ENCODE measurements around the gene RC3H2.

The RC3H2 gene, protein sequence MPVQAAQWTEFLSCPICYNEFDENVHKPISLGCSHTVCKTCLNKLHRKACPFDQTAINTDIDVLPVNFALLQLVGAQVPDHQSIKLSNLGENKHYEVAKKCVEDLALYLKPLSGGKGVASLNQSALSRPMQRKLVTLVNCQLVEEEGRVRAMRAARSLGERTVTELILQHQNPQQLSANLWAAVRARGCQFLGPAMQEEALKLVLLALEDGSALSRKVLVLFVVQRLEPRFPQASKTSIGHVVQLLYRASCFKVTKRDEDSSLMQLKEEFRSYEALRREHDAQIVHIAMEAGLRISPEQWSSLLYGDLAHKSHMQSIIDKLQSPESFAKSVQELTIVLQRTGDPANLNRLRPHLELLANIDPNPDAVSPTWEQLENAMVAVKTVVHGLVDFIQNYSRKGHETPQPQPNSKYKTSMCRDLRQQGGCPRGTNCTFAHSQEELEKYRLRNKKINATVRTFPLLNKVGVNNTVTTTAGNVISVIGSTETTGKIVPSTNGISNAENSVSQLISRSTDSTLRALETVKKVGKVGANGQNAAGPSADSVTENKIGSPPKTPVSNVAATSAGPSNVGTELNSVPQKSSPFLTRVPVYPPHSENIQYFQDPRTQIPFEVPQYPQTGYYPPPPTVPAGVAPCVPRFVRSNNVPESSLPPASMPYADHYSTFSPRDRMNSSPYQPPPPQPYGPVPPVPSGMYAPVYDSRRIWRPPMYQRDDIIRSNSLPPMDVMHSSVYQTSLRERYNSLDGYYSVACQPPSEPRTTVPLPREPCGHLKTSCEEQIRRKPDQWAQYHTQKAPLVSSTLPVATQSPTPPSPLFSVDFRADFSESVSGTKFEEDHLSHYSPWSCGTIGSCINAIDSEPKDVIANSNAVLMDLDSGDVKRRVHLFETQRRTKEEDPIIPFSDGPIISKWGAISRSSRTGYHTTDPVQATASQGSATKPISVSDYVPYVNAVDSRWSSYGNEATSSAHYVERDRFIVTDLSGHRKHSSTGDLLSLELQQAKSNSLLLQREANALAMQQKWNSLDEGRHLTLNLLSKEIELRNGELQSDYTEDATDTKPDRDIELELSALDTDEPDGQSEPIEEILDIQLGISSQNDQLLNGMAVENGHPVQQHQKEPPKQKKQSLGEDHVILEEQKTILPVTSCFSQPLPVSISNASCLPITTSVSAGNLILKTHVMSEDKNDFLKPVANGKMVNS

DNA sequence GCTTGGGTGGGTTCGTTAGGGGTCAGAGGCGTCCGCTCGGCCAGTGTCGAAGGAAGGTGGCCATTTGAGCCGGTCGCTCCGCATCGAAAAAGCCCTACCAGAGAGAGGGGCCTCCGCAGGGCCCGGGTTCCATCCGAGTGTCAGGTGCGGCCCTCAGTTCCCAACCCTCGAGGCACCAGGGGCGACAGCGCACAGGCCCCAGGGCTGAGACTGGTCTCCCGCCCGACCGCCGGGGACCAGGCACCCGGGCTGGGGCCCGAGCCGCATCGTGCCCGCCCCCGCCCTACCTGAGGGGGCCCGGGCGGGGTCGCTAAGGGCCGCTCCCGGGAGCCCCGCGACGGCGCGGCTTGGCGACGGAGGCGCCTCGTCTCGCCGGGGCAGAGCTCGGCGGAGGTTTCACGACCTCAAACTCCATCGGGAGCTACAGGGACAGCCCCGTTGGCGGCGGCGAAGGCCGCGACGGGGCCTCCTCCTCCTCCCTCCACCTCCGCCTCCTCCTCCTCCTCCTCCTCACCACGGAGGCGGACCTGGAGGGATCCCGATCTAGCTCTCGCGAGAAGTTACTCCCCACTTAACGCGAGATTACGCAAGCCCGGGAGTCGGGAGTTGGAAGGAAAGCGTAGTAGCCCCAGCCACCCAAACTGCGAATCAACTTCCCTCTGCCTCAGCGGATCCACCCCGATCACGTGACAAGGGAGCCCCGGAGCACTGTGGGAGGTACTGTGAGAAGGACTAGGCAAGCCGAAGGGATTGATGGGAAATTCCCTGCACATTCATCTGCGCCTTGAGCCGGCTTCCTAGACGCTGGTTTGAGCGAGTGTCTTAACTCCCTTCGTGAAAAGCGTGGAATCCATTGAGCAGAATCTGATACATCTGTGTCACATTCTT is at the start of gene RC3H2:
RC3H2 (minus strand) TSS at position 537 of the 888 bp plus-strand sequence. CDS start 7,850 bp downstream, outside the sequence.
- peak within 1 kb of the TSS; percentile 98 for H3K4me3 Mint-ChIP-seq
- H3K9me3 Mint-ChIP-seq = no peaks in the 10 kb centered on the region
- peak within 1 kb of the TSS; percentile 98 for H3K27ac Mint-ChIP-seq
- DNase-seq (ENCODE audit: low spot score in 2 of 2) (peak; percentile 89 to 95), ATAC-seq (ENCODE audit: low read depth) (peak; percentile 89)
- H3K4me1 Mint-ChIP-seq = peaks cover 12% of the 10 kb centered on the region
- H3K36me3 Mint-ChIP-seq = peaks cover 4% of the 10 kb centered on the region
- no peaks in the 10 kb centered on the region for H3K27me3 Mint-ChIP-seq

DNA sequence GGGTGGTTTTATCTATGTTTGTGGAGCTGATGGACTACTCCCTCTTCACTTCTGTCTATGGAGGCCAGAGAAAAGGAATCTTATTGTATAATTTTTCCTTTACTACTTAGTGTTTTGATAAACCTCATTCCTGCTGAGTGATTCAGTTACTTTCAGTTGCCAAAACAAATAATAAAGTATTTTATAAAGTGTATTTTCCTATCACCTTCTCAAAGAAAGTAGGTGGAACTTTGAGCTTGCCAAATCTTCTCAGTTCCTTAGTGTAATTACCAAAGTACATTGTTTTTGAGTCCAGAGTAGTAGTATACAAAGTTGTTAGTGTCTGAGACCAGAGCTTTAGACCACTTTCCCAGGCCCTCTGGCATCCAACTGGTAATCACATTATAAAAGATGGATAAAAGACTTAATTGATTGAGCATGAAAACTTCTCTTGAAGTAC is 49.1 kb upstream of the RC3H2 start:
- Mint-ChIP-seq H3K27ac (no peak overlapping the region), H3K36me3 (peaks cover 8% of the 10 kb centered on the region), H3K4me3 (no peak overlapping the region), H3K27me3 (no peaks in the 10 kb centered on the region), H3K9me3 (peaks cover 2% of the 10 kb centered on the region), H3K4me1 (peaks cover 26% of the 10 kb centered on the region)
- ATAC-seq (ENCODE audit: low read depth) (no peak), DNase-seq (ENCODE audit: low spot score in 2 of 2) (no peak)

DNA sequence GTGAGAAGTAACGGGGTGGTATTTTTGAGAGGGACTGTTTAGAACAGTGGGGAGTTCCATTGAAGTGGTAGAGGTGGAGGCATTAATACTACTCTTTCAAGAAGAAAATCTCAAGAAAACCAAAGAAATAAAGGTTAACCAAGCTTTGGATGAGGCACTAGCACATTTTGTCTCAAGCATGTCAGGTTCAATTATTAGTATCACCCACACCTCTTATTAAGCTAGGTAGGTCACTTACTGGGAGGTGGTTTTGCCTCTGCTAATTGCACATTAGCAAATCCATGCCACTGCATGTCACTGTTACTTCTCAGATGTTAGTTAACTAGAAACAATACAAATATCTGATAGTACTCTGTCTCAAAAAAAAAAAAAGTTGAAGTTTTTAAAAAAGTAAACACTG is 45.9 kb upstream of the RC3H2 start:
- no peak for DNase-seq (ENCODE audit: low spot score in 2 of 2)
- no peak overlapping the region for H3K27ac Mint-ChIP-seq
- no peaks in the 10 kb centered on the region for H3K9me3 Mint-ChIP-seq
- peaks cover 33% of the 10 kb centered on the region for H3K4me1 Mint-ChIP-seq
- ATAC-seq (ENCODE audit: low read depth) = no peak
- no peak overlapping the region for H3K4me3 Mint-ChIP-seq
- peaks cover 11% of the 10 kb centered on the region for H3K36me3 Mint-ChIP-seq
- H3K27me3 Mint-ChIP-seq = no peaks in the 10 kb centered on the region

DNA sequence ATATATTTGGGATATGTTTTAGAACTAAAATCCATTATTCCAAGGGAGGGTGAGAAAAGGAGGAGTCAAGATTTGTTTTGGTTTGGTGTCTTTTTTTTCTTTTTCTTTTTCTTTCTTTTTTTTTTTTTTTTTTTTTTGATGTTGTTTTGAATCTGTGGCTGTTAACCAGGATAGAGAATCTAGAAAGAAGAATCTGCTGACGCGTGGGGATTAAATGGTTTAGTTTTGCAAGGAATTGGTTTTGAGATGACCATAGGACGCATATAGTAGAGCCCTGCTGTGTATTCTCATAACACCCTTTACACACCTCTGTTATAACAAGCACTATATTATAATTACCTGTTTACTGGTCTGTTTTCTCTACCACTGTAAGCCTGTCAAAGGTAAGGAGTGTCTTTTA is 45.1 kb upstream of the RC3H2 start:
- Mint-ChIP-seq H3K27ac (no peak overlapping the region), H3K4me1 (peaks cover 36% of the 10 kb centered on the region), H3K9me3 (no peaks in the 10 kb centered on the region), H3K36me3 (peaks cover 9% of the 10 kb centered on the region), H3K4me3 (no peak overlapping the region), H3K27me3 (no peaks in the 10 kb centered on the region)
- DNase-seq (ENCODE audit: low spot score in 2 of 2) (no peak), ATAC-seq (ENCODE audit: low read depth) (no peak)

DNA sequence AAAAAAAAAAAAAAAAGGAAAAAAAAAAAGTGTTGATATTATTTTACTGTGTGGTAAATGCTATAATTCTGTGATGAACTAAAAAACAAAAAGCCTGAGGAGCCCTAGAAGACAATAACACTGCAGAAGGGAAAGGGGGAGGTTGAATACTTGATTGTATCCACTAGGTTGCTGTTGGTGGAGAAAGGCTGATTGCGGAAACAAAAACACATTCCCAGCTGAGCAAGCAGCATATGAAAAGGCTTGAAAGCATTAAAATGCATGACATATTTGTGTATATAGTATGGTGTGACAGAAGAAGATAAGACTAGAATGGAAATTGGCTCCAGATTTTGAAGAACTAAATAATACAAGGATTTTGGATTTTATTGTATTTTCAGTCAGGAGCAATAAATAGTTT is 44.5 kb upstream of the RC3H2 start:
- ATAC-seq (ENCODE audit: low read depth) (no peak), DNase-seq (ENCODE audit: low spot score in 2 of 2) (no peak)
- H3K27ac Mint-ChIP-seq = no peak overlapping the region
- peaks cover 33% of the 10 kb centered on the region for H3K4me1 Mint-ChIP-seq
- H3K36me3 Mint-ChIP-seq = peaks cover 9% of the 10 kb centered on the region
- H3K27me3 Mint-ChIP-seq = no peaks in the 10 kb centered on the region
- H3K9me3 Mint-ChIP-seq = no peaks in the 10 kb centered on the region
- H3K4me3 Mint-ChIP-seq = no peak overlapping the region

DNA sequence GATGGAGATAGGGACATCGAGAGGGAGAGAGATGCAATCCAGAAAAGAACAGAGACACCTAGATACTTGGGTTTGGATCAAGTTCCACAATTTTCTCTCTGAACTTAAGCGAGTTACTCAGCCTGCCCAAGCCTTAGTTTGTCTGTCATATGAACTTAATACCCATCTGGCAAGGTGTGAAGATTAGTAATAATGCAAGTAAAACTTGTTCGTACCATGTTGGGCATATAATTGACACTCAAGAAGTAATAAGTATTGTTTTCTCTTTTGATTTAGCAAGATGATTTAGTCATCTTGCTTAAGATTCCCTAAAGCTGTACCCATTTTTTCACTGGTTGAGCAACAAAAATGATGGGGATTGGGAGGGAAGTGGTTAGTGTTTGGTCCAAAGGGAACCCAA is 43.2 kb upstream of the RC3H2 start:
- Mint-ChIP-seq H3K27ac (no peak overlapping the region), H3K9me3 (no peaks in the 10 kb centered on the region), H3K4me1 (peaks cover 25% of the 10 kb centered on the region), H3K36me3 (peaks cover 9% of the 10 kb centered on the region), H3K27me3 (no peaks in the 10 kb centered on the region), H3K4me3 (no peak overlapping the region)
- DNase-seq (ENCODE audit: low spot score in 2 of 2) (no peak), ATAC-seq (ENCODE audit: low read depth) (no peak)

DNA sequence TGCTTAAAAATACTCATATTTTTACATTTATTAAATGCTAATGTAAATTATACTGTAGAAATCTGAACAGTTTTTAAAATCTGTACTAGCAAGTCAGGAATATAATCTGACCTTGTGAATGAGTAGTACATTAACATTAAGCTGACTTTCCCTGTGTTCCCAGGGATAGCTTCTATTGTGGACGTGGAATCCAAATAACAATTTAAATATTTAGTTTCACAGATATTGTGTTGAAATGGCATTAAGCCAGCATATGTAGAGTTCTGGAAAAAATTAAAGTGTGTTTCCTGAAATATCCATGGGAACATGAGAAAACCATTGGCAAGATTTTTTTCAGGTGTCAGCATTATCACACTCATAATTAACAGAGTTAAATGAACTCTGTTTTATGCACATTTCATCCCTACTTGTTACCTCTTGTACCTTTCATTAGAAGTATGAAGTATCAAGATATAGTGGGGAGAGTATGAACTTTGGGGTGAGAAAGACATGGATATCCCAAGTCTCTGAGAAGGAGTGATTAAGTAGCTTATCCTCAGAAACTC is 41.4 kb upstream of the RC3H2 start:
- Mint-ChIP-seq H3K27me3 (no peaks in the 10 kb centered on the region), H3K27ac (no peak overlapping the region), H3K36me3 (peaks cover 9% of the 10 kb centered on the region), H3K9me3 (no peaks in the 10 kb centered on the region), H3K4me1 (peaks cover 33% of the 10 kb centered on the region), H3K4me3 (no peak overlapping the region)
- ATAC-seq (ENCODE audit: low read depth) (no peak), DNase-seq (ENCODE audit: low spot score in 2 of 2) (no peak)

DNA sequence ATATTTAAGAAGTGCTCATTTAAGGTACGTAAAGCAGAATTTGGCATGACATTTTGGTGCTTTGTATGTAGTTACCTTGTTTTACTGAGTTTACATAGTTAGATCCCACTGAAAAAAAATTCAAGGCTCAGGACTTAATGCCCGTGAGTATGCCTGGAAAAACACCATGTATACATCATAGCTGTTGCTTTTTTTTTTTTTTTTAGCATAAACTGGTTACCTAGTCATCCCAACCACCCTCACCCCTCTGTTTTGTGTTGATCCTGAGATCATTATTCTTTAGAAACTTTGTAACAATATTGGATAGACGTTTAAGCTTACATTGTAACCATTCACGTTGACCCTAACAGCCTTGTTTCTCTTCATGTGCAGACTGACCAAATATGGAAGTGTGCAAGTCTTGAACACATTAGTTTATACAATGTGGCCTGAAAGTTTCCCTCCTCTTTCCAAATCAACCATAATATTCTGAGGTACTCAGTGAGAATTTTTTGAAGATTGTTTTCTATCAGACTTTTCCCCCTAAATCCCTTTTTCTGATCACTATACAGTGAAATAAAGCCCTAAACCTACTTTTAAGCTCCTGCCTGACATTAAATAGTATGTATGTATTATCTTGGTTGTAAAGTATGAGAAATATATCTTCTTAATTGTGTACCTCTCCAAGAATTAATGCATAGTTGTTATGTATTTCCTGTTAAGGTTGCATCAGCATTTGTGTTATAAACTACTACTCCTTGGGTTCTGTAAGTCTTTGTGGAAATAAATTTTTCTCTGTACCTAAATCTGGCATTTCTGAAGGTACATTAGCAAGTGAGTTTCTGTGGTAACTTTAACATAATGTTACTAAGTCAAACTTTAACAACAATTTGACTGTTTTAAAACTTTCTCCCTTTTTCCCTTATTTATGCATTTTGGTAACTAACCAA is 40.1 kb upstream of the RC3H2 start:
- H3K4me3 Mint-ChIP-seq = no peak overlapping the region
- no peak for ATAC-seq (ENCODE audit: low read depth)
- H3K4me1 Mint-ChIP-seq = peaks cover 33% of the 10 kb centered on the region
- no peaks in the 10 kb centered on the region for H3K27me3 Mint-ChIP-seq
- H3K27ac Mint-ChIP-seq = no peak overlapping the region
- DNase-seq (ENCODE audit: low spot score in 2 of 2) = no peak
- H3K9me3 Mint-ChIP-seq = no peaks in the 10 kb centered on the region
- H3K36me3 Mint-ChIP-seq = peaks cover 7% of the 10 kb centered on the region

DNA sequence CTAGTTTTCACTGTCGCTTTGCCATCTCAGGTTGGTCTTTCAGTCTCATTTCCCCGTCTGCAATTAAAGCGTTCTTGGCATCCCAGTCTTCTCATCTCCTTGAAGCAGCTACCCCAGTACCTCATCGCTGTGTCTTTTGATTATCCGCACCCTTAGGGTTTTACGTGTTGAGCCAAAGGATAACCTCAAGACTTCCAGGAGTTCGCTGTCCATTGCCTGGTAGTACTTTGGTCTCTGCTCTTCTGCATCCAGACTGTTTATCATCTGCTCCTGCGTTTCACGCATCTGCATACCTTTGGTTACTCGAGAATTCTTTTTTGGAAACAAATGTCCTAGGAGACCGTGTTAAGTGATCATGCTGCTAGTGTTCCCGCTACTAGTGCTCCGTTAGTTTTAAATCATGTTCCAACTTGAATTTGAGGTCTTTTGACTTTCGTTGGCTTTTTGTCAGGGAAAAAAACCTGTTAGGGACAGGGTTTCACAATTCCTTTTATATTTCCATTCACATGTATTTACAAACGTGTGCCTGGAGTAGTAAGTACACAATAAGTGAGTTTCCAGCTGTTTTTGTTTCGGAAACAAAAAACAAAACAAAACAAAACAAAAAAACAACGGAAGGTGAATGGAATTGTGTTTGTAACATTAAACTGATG is 36.5 kb upstream of the RC3H2 start:
- H3K4me3 Mint-ChIP-seq = peak overlapping the region; percentile 97
- ATAC-seq (ENCODE audit: low read depth) (peak; percentile 2), DNase-seq (ENCODE audit: low spot score in 2 of 2) (peak in 1 of 2 donors; percentile 3)
- peak overlapping the region; percentile 94 for H3K27ac Mint-ChIP-seq
- H3K4me1 Mint-ChIP-seq = peaks cover 23% of the 10 kb centered on the region
- peaks cover 3% of the 10 kb centered on the region for H3K36me3 Mint-ChIP-seq
- no peaks in the 10 kb centered on the region for H3K9me3 Mint-ChIP-seq
- no peaks in the 10 kb centered on the region for H3K27me3 Mint-ChIP-seq

DNA sequence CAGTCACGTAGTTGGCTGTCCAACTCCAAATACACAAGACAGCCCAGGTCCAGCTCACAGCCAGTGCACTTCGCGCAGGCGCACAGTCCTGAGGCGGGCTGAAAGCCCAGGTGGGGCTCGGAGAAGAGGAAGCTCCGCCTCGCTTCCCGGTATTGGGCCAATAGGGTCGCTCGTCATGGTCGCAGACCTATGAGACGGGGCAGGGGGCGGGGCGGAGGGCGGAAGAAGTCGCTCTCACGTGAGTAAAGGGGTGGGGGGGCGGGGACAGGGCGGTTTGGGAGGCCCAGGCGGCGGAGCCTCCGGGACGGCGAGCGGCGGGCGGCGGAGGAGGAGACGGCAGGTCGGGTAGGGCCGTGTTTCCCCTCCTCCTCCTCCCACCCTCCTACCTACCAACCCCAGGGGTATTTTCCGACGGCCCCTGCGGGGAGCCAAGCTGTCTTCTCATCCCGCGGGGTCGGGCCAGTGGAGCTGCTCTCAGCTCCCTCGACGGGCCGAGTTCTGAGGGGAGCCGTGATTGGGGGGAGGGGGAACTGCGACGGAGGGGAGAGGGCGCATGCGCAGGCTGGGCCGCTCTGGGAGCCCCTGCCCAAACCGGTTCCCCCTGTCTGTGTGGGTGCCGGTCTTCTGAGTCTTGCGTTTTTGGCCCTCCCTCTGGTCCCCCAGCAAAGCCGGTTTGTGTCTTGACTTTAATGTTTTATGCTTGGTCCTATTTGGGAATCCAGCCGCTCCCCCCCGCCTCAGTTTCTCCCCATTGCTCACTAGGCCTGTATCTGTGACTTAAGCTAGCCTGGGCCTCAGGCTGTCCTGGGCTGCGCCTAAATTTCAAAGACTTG is 35.8 kb upstream of the RC3H2 start, which contains the start of gene RABGAP1:
RABGAP1 (plus strand) TSS at position 272 of the 833 bp plus-strand sequence. CDS start 16,040 bp downstream, outside the sequence.
- Mint-ChIP-seq H3K9me3 (no peaks in the 10 kb centered on the region), H3K4me1 (peaks cover 23% of the 10 kb centered on the region), H3K27ac (peak within 1 kb of the TSS; percentile 94), H3K4me3 (peak within 1 kb of the TSS; percentile 97), H3K27me3 (no peaks in the 10 kb centered on the region), H3K36me3 (peaks cover 5% of the 10 kb centered on the region)
- ATAC-seq (ENCODE audit: low read depth) (peak; percentile 95), DNase-seq (ENCODE audit: low spot score in 2 of 2) (peak; percentile 86 to 93)

DNA sequence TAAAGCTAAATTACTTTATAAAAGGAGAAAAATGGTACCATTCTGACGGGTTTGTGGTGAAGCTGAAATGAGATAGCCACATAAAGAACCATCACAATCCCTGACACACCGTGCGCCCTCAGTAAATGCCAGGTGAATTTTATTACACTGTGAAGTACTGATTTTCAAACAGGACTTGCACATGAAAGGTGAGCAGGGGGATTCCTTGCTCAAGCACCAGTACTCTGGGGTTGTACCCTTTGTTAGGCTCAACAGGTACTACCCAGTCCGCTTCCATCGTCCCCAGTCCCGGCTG is 35.2 kb upstream of the RC3H2 start:
- H3K36me3 Mint-ChIP-seq = peaks cover 5% of the 10 kb centered on the region
- no peak for ATAC-seq (ENCODE audit: low read depth)
- no peak for DNase-seq (ENCODE audit: low spot score in 2 of 2)
- no peaks in the 10 kb centered on the region for H3K9me3 Mint-ChIP-seq
- peak overlapping the region; percentile 97 for H3K4me3 Mint-ChIP-seq
- peaks cover 19% of the 10 kb centered on the region for H3K4me1 Mint-ChIP-seq
- H3K27me3 Mint-ChIP-seq = no peaks in the 10 kb centered on the region
- peak overlapping the region; percentile 94 for H3K27ac Mint-ChIP-seq
